Upper lobe of right lung (tissue), 1 donor: Measurements from ENCODE around the gene KIR2DL3. TPM values are rescaled to one million over a fixed set of nuclear protein-coding genes. Genes with fewer than 3 reads are reported as not detected.
"Not testable (repeated sequence)": the region's sequence is repeated elsewhere in the genome, so short reads cannot be mapped to it uniquely, and the experiment has no call there.

Experiments
- ATAC-seq: fragments of 200-7000 bp; cut with Tn5 transposase; one replicate; pipeline ENCODE4 v1.9.1; 2020; ENCODE audit warnings: mild to moderate bottlenecking, moderate library complexity
- DNase-seq: peaks from one replicate; pipeline ENCODE4 v3.0.0-alpha.2; 2020
- H3K27ac ChIP-seq: fragments of 200-600 bp; one replicate; pipeline ENCODE4 v1.8.0; 2022
- H3K27me3 ChIP-seq: fragments of 200-600 bp; one replicate; pipeline ENCODE4 v1.8.0; 2022; ENCODE audit warnings: mild to moderate bottlenecking
- H3K36me3 ChIP-seq: fragments of 200-600 bp; one replicate; pipeline ENCODE4 v1.8.0; 2022
- H3K4me1 ChIP-seq: fragments of 200-600 bp; one replicate; pipeline ENCODE4 v1.8.0; 2022
- H3K4me3 ChIP-seq: fragments of 200-600 bp; one replicate; pipeline ENCODE4 v1.8.0; 2022; ENCODE audit warnings: mild to moderate bottlenecking
- H3K9me3 ChIP-seq: fragments of 200-600 bp; one replicate; pipeline ENCODE4 v1.8.0; 2022
- intact Hi-C: fragments of 100-400 bp; cut with DNase I; formaldehyde crosslinking; loops from one replicate; pipeline ENCODE4 v1.11.0; 2022
- total RNA-seq: library from RNA; stranded (reverse); fragmentation: NEBNext Ultra II Directional; extraction: Animal tissue kit (Norgen Biotek cat#: 25700); gene quantifications from one replicate; pipeline ENCODE4 v1.2.1, GENCODE V29; 2021
- donor health status: DM: no; HTN: yes; CAD: no; lungs with severe emphysema.

KIR2DL3 gene
- total RNA-seq, 1 donor from 2014 or later = not detected

DNA sequence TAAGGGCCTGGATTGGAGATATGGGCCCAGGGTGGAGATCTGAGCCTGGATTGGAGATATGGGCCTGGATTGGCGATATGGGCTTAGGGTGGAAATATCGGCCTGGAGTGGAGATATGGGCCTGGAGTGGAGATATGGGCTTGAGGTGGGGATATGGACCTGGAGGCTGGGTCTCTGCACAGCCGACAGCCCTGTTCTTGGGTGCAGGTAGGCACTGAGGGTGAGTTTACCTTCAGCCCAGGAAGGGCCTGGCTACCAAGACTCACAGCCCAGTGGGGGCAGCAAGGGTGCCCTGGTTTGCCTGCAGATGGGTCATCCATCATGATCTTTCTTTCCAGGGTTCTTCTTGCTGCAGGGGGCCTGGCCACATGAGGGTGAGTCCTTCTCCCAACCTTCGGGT lies 32.2 kb downstream of the KIR2DL3 start:
- intact Hi-C loops, H3K4me1 ChIP-seq, ATAC-seq, H3K4me3 ChIP-seq, DNase-seq, H3K27ac ChIP-seq, H3K27me3 ChIP-seq, H3K36me3 ChIP-seq, H3K9me3 ChIP-seq: not testable (repeated sequence)

DNA sequence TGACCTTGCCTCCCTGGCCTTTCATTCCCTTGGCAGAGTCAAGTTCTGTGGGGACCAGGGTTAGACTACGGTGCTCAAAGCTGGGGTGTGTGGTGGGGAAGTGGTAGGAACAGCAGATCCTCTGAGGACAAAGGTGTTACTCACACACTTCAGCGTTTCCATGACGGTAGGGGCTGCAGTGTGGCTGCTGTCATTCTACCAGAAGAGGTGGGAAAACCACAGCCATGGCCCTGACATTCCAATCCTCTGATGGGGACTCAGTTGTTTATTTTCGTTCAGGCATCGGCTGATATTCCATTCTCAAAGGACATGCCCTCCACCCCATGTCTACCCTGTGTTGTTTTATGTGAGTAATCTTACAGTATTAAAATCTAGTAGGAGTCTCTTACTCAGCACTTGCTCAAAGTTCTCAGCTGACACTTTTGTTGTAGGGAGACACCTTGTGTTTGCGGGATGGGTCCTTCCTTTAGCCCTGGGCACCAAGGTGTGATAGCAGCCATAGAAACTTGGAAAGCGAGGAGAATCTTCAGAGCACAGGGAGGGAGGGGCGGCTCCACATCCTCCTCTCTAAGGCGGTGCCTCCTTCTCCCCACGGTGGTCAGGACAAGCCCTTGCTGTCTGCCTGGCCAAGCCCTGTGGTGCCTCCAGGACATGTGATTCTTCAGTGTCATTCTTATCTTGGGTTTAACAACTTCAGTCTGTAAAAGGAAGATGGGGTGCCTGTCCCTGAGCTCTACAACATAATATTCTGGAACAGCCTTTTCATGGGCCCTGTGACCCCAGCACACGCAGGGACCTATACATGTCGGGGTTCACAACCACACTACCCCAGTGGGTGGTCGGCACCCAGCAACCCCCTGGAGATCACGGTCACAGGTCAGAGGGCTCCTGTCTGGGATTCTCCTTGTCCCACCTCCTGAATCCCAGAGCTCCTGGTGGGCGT lies 33.0 kb downstream of the KIR2DL3 start:
- DNase-seq, H3K27me3 ChIP-seq, H3K27ac ChIP-seq, ATAC-seq, H3K9me3 ChIP-seq, intact Hi-C loops, H3K4me3 ChIP-seq, H3K36me3 ChIP-seq, H3K4me1 ChIP-seq: not testable (repeated sequence)

DNA sequence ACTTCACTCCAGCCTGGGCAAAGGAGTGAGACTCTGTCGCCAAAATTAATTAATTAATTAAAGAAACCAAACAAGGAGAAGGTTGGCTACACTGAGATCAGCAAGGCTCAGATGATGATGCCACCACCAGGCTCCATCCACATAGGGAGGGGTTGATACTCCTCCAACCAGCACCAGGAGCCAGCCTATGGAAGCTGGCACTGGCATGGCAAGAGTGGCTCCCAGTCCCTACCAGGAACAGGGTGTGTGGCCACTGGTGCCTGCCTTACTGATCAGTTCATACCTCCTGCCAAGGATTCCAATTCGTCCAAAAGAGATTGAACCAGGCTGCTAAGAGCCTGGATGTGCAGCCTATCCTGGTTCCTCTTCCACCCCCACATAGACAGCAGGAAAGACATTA lies 34.4 kb downstream of the KIR2DL3 start:
- H3K27me3 ChIP-seq, DNase-seq, H3K27ac ChIP-seq, H3K9me3 ChIP-seq, intact Hi-C loops, H3K36me3 ChIP-seq, ATAC-seq, H3K4me1 ChIP-seq, H3K4me3 ChIP-seq: not testable (repeated sequence)

DNA sequence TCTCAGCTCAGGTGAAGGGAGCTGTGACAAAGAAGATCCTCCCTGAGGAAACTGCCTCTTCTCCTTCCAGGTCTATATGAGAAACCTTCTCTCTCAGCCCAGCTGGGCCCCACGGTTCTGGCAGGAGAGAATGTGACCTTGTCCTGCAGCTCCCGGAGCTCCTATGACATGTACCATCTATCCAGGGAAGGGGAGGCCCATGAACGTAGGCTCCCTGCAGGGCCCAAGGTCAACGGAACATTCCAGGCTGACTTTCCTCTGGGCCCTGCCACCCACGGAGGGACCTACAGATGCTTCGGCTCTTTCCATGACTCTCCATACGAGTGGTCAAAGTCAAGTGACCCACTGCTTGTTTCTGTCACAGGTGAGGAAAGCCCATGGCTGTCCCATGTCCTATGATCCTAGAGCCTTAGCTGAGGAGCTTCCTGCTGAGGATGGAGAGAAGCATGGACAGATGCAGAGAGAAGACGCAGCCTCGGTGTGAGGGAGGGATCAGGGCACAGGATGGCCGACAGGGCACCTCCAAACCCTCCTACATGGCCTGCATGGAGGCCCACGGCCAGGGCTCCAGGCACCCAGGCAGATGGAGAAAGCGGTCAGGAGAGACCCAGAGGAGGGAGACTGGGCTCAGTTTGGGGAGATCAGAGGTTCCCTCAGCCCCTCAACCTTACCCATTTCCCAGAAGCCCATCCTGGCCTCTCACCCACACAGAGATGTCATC lies 36.9 kb downstream of the KIR2DL3 start:
- intact Hi-C loops, ATAC-seq, H3K4me1 ChIP-seq, H3K36me3 ChIP-seq, DNase-seq, H3K9me3 ChIP-seq, H3K4me3 ChIP-seq, H3K27me3 ChIP-seq, H3K27ac ChIP-seq: not testable (repeated sequence)

DNA sequence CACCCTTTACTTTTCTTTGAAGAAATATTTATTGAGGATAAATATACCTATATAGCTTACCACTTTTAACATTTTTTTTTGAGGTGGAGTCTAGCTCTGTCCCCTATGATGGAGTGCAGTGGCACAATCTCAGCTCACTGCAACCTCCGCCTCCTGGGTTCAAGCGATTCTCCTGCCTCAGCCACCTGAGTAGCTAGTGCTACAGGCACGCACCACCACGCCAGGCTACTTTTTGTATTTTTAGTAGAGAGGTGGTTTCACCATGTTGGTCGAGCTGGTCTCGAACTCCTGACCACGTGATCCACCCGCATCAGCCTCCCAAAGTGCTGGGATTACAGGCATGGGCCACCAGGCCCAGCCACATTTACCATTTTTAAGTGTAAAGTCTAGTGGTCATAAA lies 37.5 kb downstream of the KIR2DL3 start:
- ATAC-seq, intact Hi-C loops, H3K4me3 ChIP-seq, H3K9me3 ChIP-seq, H3K27me3 ChIP-seq, H3K36me3 ChIP-seq, DNase-seq, H3K4me1 ChIP-seq, H3K27ac ChIP-seq: not testable (repeated sequence)

DNA sequence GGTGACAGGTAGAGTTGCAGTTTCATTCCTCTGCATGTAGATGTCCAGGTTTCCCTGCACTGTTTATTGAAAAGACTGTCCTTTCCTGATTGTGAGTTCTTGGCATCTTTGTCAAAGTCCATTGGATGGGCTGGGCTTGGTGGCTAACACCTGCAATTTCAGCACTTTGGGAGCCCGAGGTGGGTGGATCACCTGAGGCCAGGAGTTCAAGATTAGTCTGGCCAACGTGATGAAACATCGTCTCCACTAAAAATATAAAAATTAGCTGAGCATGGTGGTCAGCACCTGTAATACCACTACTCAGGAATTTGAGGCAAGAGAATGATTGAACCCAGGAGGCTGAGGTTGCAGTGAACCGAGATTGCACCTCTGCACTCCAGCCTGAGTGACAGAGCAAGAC lies 39.5 kb downstream of the KIR2DL3 start:
- DNase-seq, H3K27me3 ChIP-seq, ATAC-seq, H3K4me1 ChIP-seq, H3K9me3 ChIP-seq, H3K36me3 ChIP-seq, H3K27ac ChIP-seq, H3K4me3 ChIP-seq, intact Hi-C loops: not testable (repeated sequence)

DNA sequence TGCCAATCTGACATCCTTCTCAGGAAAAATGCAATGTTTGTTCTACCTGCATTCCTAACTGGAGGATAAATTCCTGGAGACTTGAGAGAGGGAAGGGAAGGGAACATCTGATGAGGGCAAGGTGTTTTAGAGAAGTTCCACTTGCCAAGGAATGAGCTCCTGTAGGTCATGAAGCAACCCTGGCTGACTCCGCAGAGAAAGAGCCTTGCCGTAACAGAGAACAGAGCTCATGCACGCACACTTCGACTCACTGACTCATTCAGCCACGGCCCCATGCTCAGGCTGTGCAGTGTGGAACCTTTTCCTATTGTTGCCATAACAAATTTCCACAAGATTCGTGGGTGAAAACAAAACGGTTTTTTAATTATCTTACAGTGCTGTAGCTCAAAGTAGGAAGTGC lies 40.6 kb downstream of the KIR2DL3 start:
- H3K4me3 ChIP-seq, H3K4me1 ChIP-seq, H3K27ac ChIP-seq, intact Hi-C loops, ATAC-seq, H3K27me3 ChIP-seq, H3K9me3 ChIP-seq, DNase-seq, H3K36me3 ChIP-seq: not testable (repeated sequence)

DNA sequence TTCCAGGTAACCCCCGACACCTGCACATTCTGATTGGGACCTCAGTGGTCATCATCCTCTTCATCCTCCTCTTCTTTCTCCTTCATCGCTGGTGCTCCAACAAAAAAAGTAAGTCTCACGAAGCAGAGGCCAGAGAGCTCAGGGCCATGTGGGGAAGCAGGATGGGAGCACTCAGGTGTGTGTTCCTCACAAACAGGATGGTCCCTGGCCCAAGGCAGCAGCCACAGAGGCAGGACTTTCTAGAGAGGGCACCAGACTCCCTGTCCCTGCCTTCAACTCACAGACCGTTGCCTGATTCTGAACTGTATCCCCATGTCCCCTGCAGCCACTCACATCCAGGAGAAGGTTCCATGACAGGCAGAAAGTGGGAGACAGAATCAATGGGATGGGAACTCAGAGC lies 44.6 kb downstream of the KIR2DL3 start:
- ATAC-seq, H3K4me3 ChIP-seq, H3K9me3 ChIP-seq, H3K27me3 ChIP-seq, intact Hi-C loops, H3K36me3 ChIP-seq, H3K27ac ChIP-seq, H3K4me1 ChIP-seq, DNase-seq: not testable (repeated sequence)

DNA sequence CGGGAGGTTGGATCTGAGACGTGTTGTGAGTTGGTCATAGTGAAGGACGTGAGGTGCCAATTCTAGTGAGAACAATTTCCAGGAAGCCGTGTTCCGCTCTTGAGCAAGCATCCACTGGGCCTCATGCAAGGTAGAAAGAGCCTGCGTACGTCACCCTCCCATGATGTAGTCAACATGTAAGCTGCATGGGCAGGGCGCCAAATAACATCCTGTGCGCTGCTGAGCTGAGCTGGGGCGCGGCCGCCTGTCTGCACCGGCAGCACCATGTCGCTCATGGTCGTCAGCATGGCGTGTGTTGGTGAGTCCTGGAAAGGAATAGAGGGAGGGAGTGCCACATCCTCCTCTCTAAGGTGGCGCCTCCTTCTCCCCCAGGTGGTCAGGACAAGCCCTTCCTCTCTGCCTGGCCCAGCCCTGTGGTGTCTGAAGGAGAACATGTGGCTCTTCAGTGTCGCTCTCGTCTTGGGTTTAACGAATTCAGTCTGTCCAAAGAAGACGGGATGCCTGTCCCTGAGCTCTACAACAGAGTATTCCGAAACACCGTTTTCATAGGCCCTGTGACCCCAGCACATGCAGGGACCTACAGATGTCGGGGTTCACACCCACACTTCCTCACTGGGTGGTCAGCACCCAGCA lies 47.9 kb downstream of the KIR2DL3 start:
- H3K4me3 ChIP-seq, H3K36me3 ChIP-seq, H3K27ac ChIP-seq, H3K4me1 ChIP-seq, intact Hi-C loops, DNase-seq, H3K27me3 ChIP-seq, ATAC-seq, H3K9me3 ChIP-seq: not testable (repeated sequence)

DNA sequence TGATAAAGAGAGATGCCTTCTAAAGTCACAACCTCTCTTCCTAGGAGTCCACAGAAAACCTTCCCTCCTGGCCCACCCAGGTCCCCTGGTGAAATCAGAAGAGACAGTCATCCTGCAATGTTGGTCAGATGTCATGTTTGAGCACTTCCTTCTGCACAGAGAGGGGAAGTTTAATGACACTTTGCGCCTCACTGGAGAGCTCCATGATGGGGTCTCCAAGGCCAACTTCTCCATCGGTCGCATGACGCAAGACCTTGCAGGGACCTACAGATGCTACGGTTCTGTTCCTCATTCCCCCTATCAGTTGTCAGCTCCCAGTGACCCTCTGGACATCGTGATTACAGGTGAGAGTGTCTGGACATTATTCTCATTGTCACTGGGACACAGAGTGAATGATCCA lies 49.8 kb downstream of the KIR2DL3 start:
- DNase-seq, ATAC-seq, H3K27me3 ChIP-seq, H3K9me3 ChIP-seq, H3K4me1 ChIP-seq, H3K27ac ChIP-seq, H3K4me3 ChIP-seq, H3K36me3 ChIP-seq, intact Hi-C loops: not testable (repeated sequence)
